Sigmoid colon (tissue), 3 donors: ENCODE measurements around the gene SUSD5.

Experiments
- POLR2A ChIP-seq, 2 donors: fragments of 450-650 bp; IDR thresholded peaks; one replicate each; pipeline ENCODE4 v1.6.1; 2016; ENCODE audit warnings: antibody characterized with exemption in 2 of 2, mild to moderate bottlenecking in 2 of 2, moderate library complexity in 2 of 2
- TF ChIP-seq, protein P1 (sequence below), 4 experiments: fragments of 450-650 bp in 3 of 4; fragments of 200-600 bp in 1 of 4; IDR thresholded peaks; one replicate each; pipeline ENCODE4 v1.5.1; 2016 to 2019; ENCODE audit warnings: antibody characterized with exemption in 4 of 4, mild to moderate bottlenecking in 3 of 4, moderate library complexity in 2 of 4

DNA sequence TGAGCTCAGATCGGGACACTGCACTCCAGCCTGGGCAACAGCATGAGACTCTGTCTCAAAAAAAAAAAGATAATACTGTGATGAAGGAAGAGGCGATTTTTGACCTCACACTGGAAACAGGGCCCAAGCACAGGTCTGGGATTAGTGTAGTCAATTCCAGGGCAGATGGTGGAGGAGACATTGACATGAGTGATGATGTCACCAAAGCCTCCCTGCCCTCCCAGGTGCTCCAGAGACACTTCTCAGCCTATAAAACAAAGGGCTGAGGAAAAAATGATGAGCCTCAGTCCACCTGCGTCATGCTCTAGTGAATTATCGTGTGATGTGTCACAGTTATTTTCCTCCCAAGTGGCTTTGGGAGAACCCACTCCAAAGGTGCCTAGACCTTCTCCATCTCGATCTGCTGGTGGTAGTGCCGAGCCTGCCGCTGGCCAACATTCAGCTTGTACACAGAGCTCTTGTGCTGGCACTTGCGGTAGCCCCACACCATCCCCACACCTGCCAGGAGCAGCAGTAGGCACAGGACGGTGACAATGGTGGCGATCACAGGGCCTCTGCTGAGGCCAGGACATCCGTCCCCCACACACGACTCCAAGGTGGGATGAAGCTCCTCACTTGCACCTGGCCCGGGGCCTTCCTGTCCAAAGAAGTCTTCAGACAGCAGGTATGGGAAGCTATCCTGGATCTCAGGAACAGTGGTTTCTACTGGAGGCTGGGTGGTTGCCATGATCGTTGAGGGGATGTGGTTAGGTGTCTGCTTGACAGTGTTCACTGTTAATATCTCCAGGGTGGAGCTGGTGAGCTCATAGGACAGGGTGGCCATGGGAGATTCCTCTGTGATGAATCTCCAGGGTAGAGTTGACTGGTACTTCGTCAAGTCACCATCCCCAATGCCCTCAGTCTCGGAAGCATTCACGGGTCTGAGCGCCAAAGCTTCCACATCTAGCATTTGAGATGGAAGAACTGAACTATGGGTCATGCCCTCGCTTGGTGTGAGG lies 65.9 kb downstream of the SUSD5 start:
- TF ChIP-seq, protein P1, sequence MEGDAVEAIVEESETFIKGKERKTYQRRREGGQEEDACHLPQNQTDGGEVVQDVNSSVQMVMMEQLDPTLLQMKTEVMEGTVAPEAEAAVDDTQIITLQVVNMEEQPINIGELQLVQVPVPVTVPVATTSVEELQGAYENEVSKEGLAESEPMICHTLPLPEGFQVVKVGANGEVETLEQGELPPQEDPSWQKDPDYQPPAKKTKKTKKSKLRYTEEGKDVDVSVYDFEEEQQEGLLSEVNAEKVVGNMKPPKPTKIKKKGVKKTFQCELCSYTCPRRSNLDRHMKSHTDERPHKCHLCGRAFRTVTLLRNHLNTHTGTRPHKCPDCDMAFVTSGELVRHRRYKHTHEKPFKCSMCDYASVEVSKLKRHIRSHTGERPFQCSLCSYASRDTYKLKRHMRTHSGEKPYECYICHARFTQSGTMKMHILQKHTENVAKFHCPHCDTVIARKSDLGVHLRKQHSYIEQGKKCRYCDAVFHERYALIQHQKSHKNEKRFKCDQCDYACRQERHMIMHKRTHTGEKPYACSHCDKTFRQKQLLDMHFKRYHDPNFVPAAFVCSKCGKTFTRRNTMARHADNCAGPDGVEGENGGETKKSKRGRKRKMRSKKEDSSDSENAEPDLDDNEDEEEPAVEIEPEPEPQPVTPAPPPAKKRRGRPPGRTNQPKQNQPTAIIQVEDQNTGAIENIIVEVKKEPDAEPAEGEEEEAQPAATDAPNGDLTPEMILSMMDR (IDR thresholded peaks at IDR 0.05): no peak
- no peak for TF ChIP-seq POLR2A (IDR thresholded peaks at IDR 0.05)
